ENCODE data around the gene BRS3.
"Not testable (repeated sequence)": the region's sequence is repeated elsewhere in the genome, so short reads cannot be mapped to it uniquely, and the experiment has no call there.

The BRS3 gene

GRCh38 chrX:136487647-136488046, at the start of gene BRS3:
Gene BRS3 (plus strand): TSS chrX:136487947. CDS start chrX:136488115, 168 bp downstream.
- ATAC-seq: no peak
- no peak for TF ChIP-seq ISL1 (CRISPR knock-in tag; IDR thresholded peaks at IDR 0.05)
- no peak for TF ChIP-seq GLIS3 (CRISPR knock-in tag; IDR thresholded peaks at IDR 0.05)
- TF ChIP-seq ARNTL (CRISPR knock-in tag; IDR thresholded peaks at IDR 0.05; ENCODE audit: borderline replicate concordance, low read depth): no peak
- no peak for TF ChIP-seq RARB (CRISPR knock-in tag; IDR thresholded peaks at IDR 0.05)

DNA sequence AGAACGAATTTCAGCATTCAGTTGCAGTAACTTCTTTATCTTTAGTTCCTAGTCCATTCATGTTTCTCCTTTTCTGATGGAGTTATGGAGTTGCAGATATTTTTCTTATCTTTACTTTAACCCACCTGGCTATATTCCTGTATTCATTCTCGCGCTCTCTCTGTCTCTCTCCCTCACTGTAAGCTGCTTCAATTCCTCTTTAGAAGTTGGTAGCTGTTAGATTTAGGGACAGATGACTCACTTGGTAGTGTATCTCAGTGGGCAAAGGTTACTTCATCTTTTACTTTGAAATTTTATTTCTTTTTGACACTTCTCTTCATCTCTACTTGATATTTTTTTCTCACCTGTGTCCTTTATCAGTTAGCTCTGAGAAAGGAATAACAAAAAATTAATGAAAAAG, 49.6 kb upstream of the BRS3 start:
- TF ChIP-seq PATZ1 (CRISPR knock-in tag; IDR thresholded peaks at IDR 0.05; ENCODE audit: borderline replicate concordance): no peak
- no peak for TF ChIP-seq PPARA (CRISPR knock-in tag; IDR thresholded peaks at IDR 0.05; ENCODE audit: borderline replicate concordance)
- no peak for TF ChIP-seq ZC3H10 (CRISPR knock-in tag; IDR thresholded peaks at IDR 0.05)
- no peak for TF ChIP-seq ZFP30 (CRISPR knock-in tag; IDR thresholded peaks at IDR 0.05)
- no peak for TF ChIP-seq CSDC2 (CRISPR knock-in tag; IDR thresholded peaks at IDR 0.05)
- no peak for TF ChIP-seq ESRRG (CRISPR knock-in tag; IDR thresholded peaks at IDR 0.05)
- no peak for TF ChIP-seq ZFP3 (CRISPR knock-in tag; IDR thresholded peaks at IDR 0.05)
- TF ChIP-seq, protein P1, sequence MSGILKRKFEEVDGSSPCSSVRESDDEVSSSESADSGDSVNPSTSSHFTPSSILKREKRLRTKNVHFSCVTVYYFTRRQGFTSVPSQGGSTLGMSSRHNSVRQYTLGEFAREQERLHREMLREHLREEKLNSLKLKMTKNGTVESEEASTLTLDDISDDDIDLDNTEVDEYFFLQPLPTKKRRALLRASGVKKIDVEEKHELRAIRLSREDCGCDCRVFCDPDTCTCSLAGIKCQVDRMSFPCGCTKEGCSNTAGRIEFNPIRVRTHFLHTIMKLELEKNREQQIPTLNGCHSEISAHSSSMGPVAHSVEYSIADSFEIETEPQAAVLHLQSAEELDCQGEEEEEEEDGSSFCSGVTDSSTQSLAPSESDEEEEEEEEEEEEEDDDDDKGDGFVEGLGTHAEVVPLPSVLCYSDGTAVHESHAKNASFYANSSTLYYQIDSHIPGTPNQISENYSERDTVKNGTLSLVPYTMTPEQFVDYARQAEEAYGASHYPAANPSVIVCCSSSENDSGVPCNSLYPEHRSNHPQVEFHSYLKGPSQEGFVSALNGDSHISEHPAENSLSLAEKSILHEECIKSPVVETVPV (CRISPR knock-in tag; IDR thresholded peaks at IDR 0.05): no peak
- no peak for TF ChIP-seq CREB5 (CRISPR knock-in tag; IDR thresholded peaks at IDR 0.05; ENCODE audit: low read depth)
- TF ChIP-seq ZNF8 (CRISPR knock-in tag; IDR thresholded peaks at IDR 0.05): no peak
- no peak for TF ChIP-seq SNAI2 (CRISPR knock-in tag; IDR thresholded peaks at IDR 0.05)
- TF ChIP-seq GLIS3 (CRISPR knock-in tag; IDR thresholded peaks at IDR 0.05): no peak
- TF ChIP-seq, protein P2, sequence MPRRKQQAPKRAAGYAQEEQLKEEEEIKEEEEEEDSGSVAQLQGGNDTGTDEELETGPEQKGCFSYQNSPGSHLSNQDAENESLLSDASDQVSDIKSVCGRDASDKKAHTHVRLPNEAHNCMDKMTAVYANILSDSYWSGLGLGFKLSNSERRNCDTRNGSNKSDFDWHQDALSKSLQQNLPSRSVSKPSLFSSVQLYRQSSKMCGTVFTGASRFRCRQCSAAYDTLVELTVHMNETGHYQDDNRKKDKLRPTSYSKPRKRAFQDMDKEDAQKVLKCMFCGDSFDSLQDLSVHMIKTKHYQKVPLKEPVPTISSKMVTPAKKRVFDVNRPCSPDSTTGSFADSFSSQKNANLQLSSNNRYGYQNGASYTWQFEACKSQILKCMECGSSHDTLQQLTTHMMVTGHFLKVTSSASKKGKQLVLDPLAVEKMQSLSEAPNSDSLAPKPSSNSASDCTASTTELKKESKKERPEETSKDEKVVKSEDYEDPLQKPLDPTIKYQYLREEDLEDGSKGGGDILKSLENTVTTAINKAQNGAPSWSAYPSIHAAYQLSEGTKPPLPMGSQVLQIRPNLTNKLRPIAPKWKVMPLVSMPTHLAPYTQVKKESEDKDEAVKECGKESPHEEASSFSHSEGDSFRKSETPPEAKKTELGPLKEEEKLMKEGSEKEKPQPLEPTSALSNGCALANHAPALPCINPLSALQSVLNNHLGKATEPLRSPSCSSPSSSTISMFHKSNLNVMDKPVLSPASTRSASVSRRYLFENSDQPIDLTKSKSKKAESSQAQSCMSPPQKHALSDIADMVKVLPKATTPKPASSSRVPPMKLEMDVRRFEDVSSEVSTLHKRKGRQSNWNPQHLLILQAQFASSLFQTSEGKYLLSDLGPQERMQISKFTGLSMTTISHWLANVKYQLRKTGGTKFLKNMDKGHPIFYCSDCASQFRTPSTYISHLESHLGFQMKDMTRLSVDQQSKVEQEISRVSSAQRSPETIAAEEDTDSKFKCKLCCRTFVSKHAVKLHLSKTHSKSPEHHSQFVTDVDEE (CRISPR knock-in tag; IDR thresholded peaks at IDR 0.05): no peak
- TF ChIP-seq, protein P3, sequence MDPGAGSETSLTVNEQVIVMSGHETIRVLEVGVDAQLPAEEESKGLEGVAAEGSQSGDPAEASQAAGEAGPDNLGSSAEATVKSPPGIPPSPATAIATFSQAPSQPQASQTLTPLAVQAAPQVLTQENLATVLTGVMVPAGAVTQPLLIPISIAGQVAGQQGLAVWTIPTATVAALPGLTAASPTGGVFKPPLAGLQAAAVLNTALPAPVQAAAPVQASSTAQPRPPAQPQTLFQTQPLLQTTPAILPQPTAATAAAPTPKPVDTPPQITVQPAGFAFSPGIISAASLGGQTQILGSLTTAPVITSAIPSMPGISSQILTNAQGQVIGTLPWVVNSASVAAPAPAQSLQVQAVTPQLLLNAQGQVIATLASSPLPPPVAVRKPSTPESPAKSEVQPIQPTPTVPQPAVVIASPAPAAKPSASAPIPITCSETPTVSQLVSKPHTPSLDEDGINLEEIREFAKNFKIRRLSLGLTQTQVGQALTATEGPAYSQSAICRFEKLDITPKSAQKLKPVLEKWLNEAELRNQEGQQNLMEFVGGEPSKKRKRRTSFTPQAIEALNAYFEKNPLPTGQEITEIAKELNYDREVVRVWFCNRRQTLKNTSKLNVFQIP (CRISPR knock-in tag; IDR thresholded peaks at IDR 0.05; ENCODE audit: borderline replicate concordance, low read depth): no peak
- TF ChIP-seq TCF4 (CRISPR knock-in tag; IDR thresholded peaks at IDR 0.05; ENCODE audit: borderline replicate concordance): no peak
- TF ChIP-seq ARNTL (CRISPR knock-in tag; IDR thresholded peaks at IDR 0.05; ENCODE audit: borderline replicate concordance, low read depth): no peak
- no peak for TF ChIP-seq ZNF565 (CRISPR knock-in tag; conservative IDR thresholded peaks at IDR 0.05; ENCODE audit: low read depth)
- TF ChIP-seq BACH2 (CRISPR knock-in tag; IDR thresholded peaks at IDR 0.05; ENCODE audit: borderline replicate concordance): no peak
- no peak for TF ChIP-seq TOX (CRISPR knock-in tag; IDR thresholded peaks at IDR 0.05; ENCODE audit: borderline replicate concordance)
- no peak for TF ChIP-seq ISL1 (CRISPR knock-in tag; IDR thresholded peaks at IDR 0.05)
- ATAC-seq: no peak

GRCh38 chrX:136445674-136446073, 42.1 kb upstream of the BRS3 start:
- ATAC-seq: not testable (repeated sequence)

Data from SK-N-SH treated with all-trans-retinoic acid at 6 μM for 48 hours (cell line).